Measurements from ENCODE around the gene VANGL2. TPM values are rescaled to one million over a fixed set of nuclear protein-coding genes. Genes with fewer than 3 reads are reported as not detected.

The VANGL2 gene
- total RNA-seq, 6 experiments from 2014 or later: not detected

DNA sequence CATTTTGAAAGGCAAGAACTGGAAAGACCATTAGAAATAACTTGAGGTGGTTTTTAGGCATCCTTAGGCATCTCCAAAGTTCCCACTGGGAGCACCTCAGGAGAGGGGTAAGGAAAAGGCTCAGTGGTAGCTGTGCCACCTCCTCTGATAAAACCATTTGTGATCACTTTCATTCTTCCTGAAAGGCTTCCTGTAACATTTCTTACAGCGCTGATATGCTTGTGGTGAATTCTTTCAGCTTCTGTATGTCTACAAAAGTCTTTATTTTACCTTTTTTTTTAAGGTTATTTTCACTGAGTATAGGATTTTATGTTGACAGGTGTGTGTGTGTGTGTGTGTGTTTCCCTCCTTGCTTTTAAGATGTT, 54.8 kb downstream of the VANGL2 start:
- Mint-ChIP-seq H3K36me3 (ENCODE audit: low read depth) (no peaks in the 10 kb centered on the region), H3K27me3 (ENCODE audit: insufficient read depth) (peaks cover 3% of the 10 kb centered on the region; the same call in 1 of the 2 replicates), H3K4me3 (no peak overlapping the region), H3K9me3 (no peaks in the 10 kb centered on the region), H3K27ac (no peak overlapping the region), H3K4me1 (ENCODE audit: low read depth) (no peaks in the 10 kb centered on the region)
- TF ChIP-seq CTCF (IDR thresholded peaks at IDR 0.05): no peak
- no peak for DNase-seq

DNA sequence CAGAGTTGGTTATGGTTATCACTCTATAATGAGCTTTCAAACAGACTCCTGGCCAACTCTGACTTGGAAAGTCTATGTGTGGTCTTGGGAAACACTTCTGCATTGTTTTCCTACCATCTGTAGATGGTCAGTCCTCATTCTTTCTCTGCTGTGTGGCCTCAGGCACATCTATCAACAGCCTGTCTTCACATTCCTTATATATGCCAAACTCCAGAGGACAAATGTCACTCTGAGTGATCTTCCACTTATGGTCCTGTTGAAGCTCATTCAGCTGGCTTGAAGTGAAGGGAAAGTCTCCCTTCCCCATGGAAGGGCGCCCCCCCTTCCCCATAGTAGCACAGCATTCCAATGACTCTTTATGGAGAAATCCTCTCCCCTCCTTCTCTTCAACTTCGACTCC, 58.7 kb downstream of the VANGL2 start:
- DNase-seq: no peak
- no peaks in the 10 kb centered on the region for H3K36me3 Mint-ChIP-seq (ENCODE audit: low read depth)
- TF ChIP-seq CTCF (IDR thresholded peaks at IDR 0.05): no peak
- H3K27ac Mint-ChIP-seq: no peak overlapping the region
- H3K4me1 Mint-ChIP-seq (ENCODE audit: low read depth): peaks cover 8% of the 10 kb centered on the region; the same call in 1 of the 2 replicates
- H3K4me3 Mint-ChIP-seq: no peak overlapping the region
- peaks cover 13% of the 10 kb centered on the region for H3K27me3 Mint-ChIP-seq (ENCODE audit: insufficient read depth)
- H3K9me3 Mint-ChIP-seq: no peaks in the 10 kb centered on the region

DNA sequence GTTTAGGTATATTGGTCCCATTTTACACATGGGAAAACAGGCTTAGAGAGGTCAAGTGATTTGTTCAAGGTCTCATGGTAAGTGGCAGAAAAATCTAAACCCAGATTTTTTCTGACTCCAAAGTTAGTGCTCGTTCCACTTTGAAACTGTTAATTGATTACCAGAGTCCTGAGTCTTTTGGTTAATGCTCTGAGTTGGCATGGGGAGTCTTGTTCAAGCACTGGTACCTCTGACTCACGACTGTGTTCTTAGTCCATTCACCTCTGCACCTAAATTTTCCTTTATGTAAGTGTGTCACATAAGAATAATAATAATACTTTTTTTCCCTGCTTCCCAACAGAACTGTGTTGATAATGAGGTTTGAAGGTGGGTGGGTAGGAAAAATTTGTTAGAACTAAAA, 59.3 kb downstream of the VANGL2 start:
- no peak for DNase-seq
- Mint-ChIP-seq H3K27ac (no peak overlapping the region), H3K4me1 (ENCODE audit: low read depth) (peaks cover 8% of the 10 kb centered on the region; the same call in 1 of the 2 replicates), H3K36me3 (ENCODE audit: low read depth) (no peaks in the 10 kb centered on the region), H3K27me3 (ENCODE audit: insufficient read depth) (peaks cover 15% of the 10 kb centered on the region), H3K9me3 (no peaks in the 10 kb centered on the region), H3K4me3 (no peak overlapping the region)
- TF ChIP-seq CTCF (IDR thresholded peaks at IDR 0.05): no peak

DNA sequence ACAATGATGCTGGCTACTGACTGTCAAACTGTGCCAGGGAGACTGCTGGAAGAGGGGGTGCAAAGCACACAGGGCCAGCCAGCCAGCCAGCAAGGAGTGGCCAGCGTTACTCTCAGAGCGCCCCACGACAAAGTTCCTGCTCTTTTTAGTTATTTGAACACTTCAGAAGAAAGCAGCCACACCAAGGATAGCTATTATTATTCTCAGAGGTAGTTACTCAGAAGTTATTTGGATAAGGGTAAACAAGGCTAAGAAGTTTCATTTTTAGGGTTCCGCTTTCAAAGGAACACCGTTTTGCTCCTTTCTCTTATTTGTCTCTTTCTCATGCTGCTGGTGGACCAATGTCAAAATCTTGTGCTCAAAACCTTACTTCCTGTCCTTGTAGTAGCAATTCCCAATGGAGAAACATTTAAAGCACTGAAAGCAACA, 59.9 kb downstream of the VANGL2 start:
- H3K36me3 Mint-ChIP-seq (ENCODE audit: low read depth): no peaks in the 10 kb centered on the region
- no peak for DNase-seq
- no peak overlapping the region for H3K4me3 Mint-ChIP-seq
- peaks cover 15% of the 10 kb centered on the region for H3K27me3 Mint-ChIP-seq (ENCODE audit: insufficient read depth)
- H3K27ac Mint-ChIP-seq: no peak overlapping the region
- TF ChIP-seq CTCF (IDR thresholded peaks at IDR 0.05): no peak
- H3K4me1 Mint-ChIP-seq (ENCODE audit: low read depth): peaks cover 8% of the 10 kb centered on the region; the same call in 1 of the 2 replicates
- H3K9me3 Mint-ChIP-seq: no peaks in the 10 kb centered on the region

DNA sequence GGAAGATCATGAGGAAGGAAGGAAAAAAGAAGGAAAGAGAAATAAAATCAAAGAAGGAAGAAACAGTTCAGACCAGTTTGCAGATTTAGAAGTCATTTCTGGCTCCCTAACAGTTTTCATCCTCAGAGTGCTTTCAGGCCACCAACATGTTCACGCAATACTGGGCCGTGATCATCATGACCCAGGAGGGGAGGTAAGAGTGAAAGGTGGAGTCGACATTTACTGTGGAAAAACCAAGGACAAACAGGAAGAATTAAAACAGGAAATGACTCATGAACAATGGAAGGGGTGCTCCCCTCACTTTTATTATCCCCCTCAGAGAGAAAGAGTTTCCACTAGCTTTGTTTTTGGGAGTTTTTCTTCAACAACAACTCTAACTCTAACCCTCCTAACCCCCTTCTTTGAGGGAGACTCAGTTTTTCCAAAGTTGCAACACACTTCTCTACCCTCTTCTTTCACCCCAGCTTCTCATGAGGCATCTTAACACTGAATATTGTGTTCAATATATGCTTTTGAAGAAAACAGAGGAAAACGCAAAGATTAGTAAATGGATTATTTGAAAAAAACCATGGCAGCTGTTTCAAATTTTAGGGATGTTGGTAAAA, 60.4 kb downstream of the VANGL2 start:
- Mint-ChIP-seq H3K4me3 (no peak overlapping the region), H3K27me3 (ENCODE audit: insufficient read depth) (peaks cover 15% of the 10 kb centered on the region), H3K36me3 (ENCODE audit: low read depth) (no peaks in the 10 kb centered on the region)

More for the DNA sequence above, 60.4 kb downstream of the VANGL2 start:
- Mint-ChIP-seq H3K9me3 (no peaks in the 10 kb centered on the region), H3K27ac (no peak overlapping the region), H3K4me1 (ENCODE audit: low read depth) (peaks cover 8% of the 10 kb centered on the region; the same call in 1 of the 2 replicates)
- no peak for TF ChIP-seq CTCF (IDR thresholded peaks at IDR 0.05)
- no peak for DNase-seq

Data from HFFc6 (cell line).